Hematopoietic multipotent progenitor cell treated with erythropoietin and hydrocortisone succinate and interleukin-3 and kit ligand, for 8 days (in vitro differentiated cells): ENCODE results near the gene GLYATL1.

ENCODE experiments used
- DNase-seq: peaks from one replicate; pipeline ENCODE4 v3.0.0-alpha.2; 2015

Gene GLYATL1

DNA sequence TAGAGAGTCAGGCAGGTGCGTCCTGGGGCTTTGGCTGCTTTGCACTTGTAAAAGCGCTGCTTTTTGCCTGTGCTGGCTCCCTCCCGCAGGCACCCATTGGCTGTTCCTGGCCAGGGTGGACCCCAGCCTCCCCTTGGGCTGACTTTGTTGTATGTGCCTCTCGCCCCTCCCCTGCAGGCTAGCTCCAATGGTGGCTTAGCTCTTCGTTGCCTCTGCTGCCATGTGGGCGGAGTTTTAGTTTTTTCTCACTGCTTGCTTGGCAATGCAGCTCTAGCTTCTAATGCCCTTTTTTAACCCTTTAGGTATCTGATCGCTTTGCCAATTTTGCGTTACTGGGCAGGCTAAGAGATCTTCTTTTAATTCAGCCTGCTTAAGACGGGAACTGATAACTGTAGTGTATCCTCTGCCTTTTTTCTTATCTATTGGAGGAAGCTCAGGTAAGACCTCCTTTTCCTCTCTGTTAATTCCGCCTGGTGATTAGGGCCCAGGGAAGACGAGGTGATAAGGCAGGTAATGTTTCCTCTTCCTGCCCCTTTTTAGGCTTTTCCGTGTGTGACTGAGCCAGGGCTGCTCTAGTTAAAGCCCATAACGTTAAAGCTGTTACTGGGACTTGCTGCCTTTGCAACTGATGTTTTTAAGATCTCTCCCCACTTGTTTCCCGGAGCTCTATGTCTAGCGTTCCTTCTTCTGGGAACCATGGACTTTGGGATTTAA is 11.7 kb upstream of the GLYATL1 start:
- peak; percentile 54 for DNase-seq

DNA sequence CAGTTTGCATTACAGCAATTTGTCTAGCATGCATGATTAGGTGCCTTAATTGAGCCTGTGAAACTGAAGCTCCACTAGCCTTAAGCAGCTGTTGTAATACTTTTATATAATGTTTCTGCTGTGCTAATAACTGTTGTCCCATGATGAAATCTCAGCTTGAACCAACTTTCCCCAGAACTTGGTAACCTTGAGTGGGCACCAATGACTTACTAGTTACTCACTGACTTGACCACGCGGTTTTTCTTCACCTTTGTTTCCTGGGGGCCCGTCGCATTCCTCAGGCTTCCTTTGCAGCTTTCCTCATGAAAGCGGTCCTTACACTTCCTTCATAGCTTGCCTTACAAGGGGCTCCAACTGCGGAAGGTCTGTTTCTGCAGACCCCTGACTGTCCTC is 11.2 kb upstream of the GLYATL1 start:
- no peak for DNase-seq

DNA sequence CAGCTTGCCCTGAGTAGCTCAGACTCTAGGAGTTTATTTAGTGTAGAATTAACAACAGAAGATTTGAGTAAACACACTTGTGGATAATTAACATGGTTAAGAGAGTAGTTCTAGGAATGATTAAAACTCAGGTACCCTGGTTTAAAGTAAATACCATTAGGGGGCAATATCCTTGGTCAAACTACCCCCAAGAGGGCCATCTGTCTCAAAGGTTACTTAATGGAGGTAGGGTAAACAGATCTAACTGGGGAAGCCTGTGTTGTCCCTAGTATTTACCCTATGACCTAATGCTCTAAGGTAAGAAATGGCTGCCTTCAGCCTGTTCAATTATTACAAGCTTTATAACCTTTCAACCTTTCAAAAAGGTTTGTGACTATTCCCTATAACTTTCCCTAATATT is 10.6 kb upstream of the GLYATL1 start:
- DNase-seq, result no peak

DNA sequence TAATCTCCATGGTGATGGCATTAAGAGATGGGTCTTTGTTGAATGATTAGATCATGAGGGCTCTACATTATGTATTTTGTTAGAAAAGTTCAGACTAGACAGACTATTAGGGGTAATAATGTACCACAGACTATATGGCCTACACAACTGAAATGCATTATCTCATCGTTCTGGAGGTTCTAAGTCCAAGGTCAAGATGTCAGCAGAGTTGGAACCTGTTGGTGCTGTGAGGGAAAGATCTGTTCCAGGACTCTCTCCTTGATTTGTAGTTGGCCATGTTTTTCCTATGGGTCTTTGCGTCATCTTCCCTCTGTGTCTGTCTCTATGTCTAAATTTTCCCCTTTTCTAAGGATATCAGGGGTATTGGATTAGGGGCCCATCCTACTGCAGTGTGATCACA is 8.4 kb upstream of the GLYATL1 start:
- DNase-seq, result no peak

DNA sequence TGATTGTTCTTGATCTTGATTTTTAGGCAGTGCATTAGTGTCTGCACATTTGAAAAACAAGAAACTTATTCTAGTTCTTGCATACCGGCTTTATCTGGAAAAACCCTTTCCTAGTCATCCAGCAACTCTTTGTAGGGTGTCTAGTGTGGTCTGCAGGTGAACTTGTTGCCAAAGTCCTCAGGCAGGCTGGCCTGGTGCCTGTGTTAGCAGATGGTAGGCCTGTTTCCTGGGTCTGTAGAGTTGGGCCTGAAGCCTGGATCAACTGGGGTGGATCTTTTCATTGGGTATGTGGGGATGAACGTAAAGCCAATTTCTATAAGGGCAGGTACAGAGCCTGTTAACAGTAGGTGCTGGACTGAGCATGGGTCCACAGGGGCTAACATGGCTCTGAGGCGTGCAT is 5.6 kb upstream of the GLYATL1 start:
- no peak for DNase-seq

DNA sequence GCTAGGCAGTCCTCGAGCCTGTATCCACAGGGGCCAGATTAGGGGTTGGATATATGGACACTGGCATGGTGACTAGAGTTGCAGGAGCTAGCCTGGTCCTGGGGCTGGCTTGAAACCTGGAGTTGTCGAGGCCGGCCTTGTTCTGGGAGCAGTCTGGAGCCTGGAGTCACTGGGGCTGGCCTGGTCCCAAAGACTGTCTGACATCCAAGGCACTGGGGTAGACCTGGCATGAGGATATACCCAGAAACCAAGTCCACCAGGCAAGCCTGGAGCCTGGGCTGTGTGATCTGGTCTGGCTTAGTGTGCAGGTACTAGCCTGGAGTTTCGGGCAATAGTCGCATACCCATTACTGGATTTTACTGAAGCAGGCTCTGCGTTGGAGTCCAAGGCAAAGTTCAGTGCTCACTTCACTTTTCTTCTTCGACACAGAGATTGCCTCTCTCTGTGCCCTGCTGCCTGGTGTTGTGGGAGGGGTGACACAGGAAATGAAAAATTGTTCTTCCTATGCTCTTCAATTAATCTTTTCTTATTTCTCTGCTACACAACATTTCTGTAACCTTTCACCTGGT is 4.3 kb upstream of the GLYATL1 start:
- no peak for DNase-seq

DNA sequence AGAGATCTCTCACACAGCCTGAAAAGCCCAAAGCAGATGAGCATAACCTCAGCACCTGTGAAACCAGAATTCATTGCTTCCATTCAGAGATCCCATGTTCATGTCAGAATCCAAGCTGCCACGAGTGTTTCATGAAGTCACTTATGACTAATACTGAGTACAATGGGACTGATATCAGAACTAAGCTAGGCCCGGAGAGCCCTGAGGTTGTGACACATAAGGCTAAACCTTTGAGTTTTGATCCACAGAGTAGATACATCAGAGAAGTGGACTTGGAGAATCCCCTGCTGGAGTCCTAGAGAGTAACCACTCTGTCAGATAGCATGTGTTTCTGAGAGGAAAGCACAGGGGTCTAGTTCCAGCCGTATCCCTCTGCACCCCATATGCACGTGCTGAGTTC is 890 bp upstream of the GLYATL1 start:
- no peak for DNase-seq

DNA sequence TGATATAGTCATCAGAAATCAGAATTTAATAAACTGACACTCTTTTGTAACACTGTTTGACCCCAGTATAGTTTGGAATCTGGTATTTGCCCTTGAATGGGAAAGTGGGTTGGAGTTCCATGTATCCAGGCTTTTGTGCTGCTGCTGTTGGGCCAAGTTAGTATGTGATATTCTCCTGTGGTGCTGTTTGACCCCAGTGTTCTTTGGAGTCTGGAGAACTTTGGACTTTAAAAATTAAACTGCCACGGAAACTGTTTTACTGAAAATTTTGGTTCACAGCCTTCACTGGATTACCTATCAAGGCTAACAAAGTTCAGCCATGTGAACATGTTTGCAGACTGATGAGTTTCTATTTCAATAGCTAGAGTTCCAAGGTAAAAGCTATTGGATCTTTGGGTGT is 740 bp downstream of the GLYATL1 start:
- DNase-seq, result no peak

DNA sequence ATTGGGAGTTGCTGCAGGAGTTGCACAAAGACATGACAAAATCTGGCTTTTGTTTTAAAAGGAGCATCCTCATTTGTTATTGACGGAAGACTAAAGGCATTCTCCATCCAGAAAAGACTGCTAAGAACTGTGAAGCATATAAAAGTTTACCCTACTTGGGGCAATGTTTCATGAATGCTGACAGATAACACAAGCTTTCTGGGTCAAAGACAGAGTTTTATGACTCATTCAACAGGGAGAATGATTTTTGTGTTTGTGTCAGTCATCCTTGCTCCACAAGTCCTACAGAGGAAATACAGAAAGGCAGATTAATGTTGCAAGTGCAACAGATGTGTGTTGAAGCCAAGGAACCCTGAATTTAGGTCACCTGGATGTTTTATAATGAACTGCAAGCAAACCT is 2.5 kb downstream of the GLYATL1 start:
- no peak for DNase-seq

DNA sequence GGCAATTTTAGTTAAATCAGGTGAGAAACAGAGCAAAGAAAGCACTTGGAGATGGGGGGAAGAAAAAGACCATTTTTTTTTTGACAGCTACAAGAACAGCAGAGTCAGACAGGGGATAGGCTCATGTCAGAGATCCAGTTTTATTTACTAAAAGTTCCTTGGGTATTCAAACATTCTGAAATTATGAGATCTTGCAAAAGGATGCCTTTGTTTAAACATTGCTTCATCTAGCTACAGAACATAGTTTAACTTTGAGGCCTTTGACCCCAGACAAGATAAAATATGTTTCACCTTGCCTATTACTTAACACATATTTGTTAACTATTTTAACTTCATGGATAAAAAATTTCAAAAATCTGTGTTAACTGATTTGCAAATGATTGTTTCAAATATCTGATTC is 6.4 kb downstream of the GLYATL1 start:
- DNase-seq, result no peak

DNA sequence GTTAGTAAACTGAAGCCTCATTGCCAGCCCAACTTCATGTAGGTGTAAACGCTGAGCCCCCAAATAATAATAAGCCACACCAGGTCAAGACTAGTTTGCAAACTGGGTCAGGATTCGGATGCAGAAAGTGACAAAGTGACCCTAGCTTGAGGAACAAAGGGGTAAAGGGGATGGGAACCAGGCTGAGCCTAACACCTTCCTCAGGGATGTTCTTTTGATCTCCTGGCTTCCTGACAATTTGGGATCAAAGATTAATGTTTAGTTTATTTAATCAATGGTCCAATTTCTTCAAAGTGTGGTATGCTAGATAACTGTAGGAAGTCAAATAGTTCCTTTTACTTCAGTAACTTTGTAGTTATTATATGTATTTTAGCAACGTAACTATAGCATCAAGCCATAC is 9.9 kb downstream of the GLYATL1 start:
- no peak for DNase-seq

DNA sequence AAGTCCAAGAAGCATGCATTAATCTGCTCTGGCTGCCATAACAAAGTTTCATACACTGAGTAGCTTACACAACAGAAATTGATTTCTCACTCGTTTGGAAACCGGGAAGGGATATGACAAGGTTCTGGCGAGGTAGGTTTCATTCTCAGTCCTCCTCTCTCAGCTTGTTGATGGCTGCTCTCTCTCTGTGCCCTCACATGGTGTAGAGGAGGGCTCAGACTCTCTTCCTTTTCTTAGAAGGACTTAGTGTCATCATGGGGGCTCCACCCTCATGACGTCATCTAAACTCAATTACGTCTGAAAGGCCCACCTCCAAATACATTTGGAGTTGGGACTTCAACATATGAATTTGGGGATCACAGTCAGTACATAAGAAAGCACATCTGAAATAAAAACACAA is 18.6 kb downstream of the GLYATL1 start:
- DNase-seq, result no peak

DNA sequence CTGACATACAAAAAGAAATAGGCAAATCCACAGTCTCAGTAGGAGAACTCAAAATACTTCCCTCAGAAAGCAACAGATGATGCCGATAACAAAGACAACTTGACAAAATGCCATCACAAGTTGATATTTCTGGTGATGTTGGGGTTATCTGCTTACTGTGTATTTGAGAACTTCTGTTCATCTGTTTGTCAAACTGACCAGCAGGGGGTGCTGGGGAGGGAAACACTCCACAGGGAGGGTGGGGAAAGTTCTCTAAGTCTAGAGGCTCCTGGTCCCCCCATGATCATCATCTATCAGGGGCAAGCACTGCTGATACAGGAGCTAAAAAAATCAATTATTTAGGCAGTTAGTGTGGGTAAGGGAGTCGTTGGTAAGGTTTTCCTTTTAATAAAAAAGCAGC is 19.2 kb downstream of the GLYATL1 start:
- DNase-seq, result peak; percentile 59

DNA sequence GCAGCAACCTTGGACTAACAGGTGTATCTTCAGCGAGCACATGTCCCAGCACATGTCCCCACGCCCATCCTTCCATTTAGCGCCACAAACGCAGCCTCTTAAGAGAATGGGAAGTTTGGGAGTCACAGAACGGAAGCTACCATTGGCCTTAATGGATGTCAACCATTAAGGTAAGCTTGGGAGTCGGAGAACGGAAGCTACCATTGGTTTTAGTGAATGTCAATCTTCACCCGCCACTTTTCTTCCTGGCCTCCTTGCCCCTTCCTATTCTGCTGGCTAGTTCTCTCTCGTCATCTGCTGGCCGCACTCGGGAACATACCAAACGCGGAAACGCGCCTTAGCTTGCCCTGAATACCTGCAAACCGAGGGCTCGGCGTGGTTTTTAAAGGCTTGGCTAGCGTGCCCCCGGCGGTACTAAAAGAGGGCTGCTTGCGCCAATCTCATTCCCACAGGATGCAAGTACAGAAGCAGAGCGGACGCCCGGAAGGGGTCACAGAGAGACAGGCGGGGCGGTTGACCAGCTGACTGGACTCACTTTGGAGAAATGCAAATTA is 24.3 kb downstream of the GLYATL1 start:
- no peak for DNase-seq

DNA sequence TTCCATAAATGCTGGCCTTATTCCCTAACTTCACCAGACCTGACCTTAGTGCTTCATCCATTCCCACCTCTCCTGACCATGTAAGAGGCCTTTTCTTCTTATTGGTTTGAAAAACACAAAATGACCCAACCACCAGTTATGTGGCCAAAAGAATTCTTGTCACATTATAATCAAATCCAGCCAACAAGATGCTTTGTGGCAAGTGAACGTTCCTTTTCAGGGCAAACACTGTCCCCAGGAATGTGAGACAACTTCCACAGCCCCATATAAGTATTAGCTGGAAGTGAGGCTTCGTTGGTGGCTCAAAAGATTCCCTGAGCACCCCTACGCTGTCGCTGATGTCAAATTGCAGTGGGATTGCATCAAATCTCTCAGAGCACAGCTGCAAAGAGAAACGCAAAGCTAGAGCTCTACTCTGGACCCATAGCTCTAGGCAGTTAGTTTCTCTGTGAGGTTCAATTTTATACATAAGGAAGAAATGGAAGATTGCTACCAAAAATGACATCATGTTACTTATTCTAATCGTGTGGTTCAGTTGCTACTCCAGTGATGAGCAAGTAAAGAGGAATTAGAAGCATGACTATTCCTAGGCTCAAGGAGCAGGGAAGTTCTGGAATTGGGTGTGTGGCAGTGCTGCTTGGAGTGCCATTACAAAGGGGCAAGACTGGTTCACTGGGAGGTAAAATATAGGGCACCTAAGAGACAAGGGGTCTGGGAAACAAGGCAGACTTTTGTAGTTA is 26.1 kb downstream of the GLYATL1 start:
- DNase-seq, result no peak

DNA sequence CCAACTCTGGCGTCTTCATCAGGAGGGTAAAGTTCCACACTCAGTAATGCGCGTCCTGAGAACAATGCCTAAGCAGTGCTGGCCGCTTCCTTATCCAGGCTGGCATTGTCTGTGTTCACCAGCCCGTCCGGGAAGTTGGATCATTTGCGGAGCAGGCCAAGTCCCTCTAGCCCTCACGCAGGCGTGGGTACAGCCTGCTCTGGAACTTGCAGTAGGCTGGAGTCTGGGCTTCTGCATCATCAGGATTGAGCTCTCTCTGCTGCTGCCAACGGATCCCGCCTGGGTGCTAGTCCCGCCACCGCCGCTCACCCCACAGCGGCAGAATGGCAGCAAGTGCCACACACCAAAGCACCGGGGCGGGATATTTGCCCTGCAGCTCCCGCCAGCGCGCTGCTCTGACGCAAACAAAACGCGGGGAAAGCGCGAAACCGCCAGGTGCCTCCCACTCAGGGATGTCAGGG is 29.0 kb downstream of the GLYATL1 start:
- DNase-seq, result no peak

DNA sequence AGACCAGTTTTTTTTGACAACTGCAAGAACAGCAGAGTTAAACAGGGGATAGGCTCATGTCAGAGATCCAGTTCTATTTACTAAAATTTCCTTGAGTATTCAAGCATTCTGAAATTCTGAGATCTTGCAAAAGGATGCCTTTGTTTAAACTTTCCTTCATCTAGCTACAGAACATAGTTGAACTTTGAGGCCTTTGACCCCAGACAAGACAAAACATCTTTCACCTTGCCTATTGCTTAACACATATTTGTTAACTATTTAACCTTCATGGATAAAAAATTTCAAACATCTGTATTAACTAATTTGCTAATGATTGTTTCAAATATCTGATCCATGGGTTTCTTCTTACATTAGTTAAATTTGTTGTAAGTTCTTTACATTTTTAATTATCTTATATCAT is 38.2 kb downstream of the GLYATL1 start:
- DNase-seq, result no peak

DNA sequence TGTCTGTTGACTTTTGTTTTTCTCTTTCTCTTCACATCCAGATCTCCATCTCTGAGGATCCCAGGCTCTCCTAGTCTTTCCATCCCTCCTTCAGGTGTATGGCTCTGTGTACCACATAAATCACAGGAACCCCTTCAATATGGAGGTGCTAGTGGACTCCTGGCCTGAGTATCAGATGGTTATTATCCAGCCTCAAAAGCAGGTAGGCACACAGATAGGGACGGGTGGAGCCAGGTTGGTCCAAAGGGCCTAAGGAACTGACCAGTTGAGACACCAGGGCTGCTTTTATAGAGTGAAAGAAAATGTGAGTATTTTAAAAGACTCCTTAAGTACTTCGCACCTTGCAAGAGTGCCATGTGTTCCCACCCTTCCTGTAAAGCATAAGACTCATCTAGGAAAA is 39.9 kb downstream of the GLYATL1 start:
- DNase-seq, result no peak

DNA sequence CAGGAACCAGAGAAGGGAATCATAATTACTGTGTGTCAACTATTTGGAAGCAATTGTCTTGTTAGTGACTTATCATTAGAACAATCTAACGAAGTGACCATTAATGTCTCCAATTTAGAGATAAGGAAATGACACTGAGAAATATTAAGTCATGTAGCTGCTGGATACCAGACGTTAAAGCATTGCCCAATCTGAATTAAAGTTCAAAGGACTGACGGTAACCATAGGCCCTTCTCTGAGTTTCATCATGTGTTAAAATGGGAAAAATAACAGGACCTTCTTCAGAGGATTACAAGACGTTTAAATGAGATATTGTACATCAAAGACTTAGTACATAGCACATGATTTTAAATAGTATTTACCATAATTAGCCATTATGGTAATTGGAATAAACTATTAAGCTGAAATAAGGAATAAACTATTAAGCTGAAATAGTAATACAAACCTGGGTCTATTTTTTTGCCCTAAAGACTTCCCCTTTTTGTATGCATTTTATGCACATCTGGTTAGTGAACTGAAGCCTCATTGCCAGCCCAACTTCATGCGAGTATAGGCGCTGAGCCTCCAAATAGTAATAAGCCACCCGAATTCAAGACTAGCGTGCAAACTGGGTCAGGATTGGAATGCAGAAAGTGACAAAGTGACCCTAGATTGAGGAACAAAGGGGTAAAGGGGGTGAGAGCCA is 41.0 kb downstream of the GLYATL1 start:
- no peak for DNase-seq

DNA sequence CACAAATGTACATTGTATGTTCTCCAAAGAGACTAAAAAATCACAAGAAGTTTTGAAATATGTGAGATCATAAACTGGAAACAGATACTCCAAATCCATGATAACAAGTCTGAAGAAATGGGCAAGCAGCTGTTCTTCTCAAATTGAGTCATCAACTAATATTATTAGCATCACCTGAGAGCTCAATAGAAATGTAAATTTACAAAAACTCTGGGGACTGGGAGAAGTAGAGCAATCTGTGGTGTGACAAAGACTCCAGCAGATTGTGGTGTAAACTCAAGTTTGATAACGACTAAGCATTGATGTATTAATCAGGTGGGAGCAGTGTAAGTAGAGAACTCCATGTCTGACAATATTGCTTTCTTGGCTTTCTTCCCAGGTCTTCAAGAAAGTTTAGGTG is 53.2 kb downstream of the GLYATL1 start:
- no peak for DNase-seq

DNA sequence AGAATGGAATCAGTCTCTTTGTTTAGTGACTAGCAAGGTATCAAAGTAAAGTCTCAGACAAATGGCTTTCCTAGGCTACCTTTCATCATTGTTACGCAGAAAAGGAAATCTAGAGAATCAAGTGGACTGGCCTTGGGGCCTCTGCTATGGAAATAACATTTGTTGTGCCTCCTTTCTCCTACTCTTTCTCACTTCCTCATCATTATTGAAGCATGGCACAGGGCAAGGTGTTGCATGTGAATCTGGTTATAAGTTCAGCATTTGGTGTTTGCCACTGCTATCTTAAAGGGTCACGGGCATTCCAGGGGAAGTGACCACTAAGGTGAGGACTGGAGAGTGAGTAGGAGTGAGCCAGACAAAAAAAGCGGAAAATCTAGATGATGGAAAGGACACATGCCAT is 54.9 kb downstream of the GLYATL1 start:
- DNase-seq, result no peak

DNA sequence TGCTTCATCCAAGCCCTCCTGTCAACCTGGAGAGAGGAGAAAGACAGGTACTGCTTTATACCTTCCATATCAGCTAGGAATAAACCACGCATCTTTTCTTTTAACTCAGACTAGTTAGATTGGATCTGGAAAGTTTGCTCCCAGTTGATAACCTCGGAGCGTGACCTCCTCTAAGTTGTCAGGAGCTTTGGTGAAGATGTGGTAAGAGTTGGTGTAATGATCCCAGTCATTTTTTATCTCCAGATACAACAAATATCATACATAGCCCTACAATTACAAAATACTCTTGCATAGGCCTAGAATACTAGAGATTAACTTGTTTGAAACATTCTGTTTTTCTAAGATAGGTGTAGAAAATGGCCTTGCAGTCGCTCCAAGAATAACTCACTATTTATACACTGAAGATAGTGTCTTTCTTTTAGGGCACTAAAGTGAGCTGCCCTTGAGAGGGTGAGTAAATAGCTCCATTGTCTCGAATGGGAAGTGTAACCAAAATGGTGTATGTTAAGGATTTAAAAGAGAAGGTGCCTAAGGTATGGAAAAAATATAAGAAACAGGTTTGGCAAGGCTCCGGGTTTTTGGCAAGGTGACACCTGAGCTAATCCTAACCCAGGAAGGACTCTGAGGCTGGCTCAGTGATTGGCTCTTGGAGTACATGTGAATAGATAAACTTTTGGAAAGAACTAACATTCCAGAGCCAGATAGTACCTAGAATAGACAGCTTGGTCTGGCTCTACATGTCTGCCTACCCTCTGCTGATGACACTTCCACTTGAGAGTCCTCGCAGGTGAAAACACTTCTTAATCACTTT is 59.4 kb downstream of the GLYATL1 start:
- DNase-seq, result no peak

DNA sequence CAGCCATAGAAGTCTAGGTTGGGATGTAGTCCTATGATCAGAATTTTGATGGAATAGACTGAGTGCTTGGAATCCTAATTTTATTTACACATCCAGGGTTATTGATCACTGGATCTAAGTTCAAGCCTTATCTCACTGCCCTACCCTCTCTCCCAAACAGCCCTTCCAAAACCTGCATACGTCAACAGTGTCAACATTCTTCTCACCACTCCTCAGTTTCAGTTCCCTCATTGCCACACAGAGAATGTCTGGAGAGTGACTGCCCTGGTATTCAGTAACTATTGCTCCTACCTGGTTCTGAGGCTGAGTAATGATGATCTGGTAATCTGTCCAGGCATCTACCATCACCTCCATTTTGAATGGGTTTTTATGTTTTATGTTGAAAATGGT is 60.0 kb downstream of the GLYATL1 start:
- DNase-seq, result no peak
